Measurements from ENCODE around the gene MMUT.

Gene MMUT

GRCh38 chr6:49457771-49458170 lies 5.3 kb downstream of the MMUT start:
- H3K36me3 ChIP-seq (ENCODE audit: low read length), result peaks cover 21% of the 10 kb centered on the region; the same call in 1 of the 2 replicates
- no peaks in the 10 kb centered on the region for H3F3A ChIP-seq (ENCODE audit: insufficient read depth)

GRCh38 chr6:49454787-49455709 lies 8.0 kb downstream of the MMUT start:
- H4K20me1 ChIP-seq (ENCODE audit: low read depth, low read length), result no peaks in the 10 kb centered on the region
- peaks cover 35% of the 10 kb centered on the region; the same call in 1 of the 2 replicates for H3K36me3 ChIP-seq (ENCODE audit: low read length)
- no peak overlapping the region for H2AFZ ChIP-seq (ENCODE audit: low read depth, low read length, severe bottlenecking)
- no peaks in the 10 kb centered on the region for H3K79me2 ChIP-seq (ENCODE audit: insufficient read depth, low read length)
- H3K9ac ChIP-seq (ENCODE audit: low read length), result no peak overlapping the region
- H3K9me3 ChIP-seq (ENCODE audit: insufficient read depth, low read length), result no peaks in the 10 kb centered on the region
- TF ChIP-seq EZH2phosphoT487 (conservative IDR thresholded peaks at IDR 0.05; ENCODE audit: low read length), result no peak
- TF ChIP-seq CTCF (IDR thresholded peaks at IDR 0.05; ENCODE audit: insufficient read depth, low read length, poor library complexity, severe bottlenecking), result no peak
- no peak overlapping the region for H3K4me3 ChIP-seq (ENCODE audit: insufficient read depth, low read length, poor library complexity, severe bottlenecking)
- no peak overlapping the region for H3K27ac ChIP-seq (ENCODE audit: low read depth, low read length)
- H3K9me2 ChIP-seq (replicated peaks; ENCODE audit: insufficient read depth, low read length), result no peaks in the 10 kb centered on the region
- no peak overlapping the region for H3K4me2 ChIP-seq (ENCODE audit: low read depth, low read length, poor library complexity, severe bottlenecking)
- no peaks in the 10 kb centered on the region for H3F3A ChIP-seq (ENCODE audit: insufficient read depth)
- H3K27me3 ChIP-seq (ENCODE audit: low read length), result no peaks in the 10 kb centered on the region

More at GRCh38 chr6:49457771-49458170, 5.3 kb downstream of the MMUT start:
- Histone ChIP-seq H3K27ac (ENCODE audit: low read depth, low read length) (no peak overlapping the region), H3K79me2 (ENCODE audit: insufficient read depth, low read length) (peaks cover 23% of the 10 kb centered on the region), H3K27me3 (ENCODE audit: low read length) (no peaks in the 10 kb centered on the region), H3K9ac (ENCODE audit: low read length) (no peak overlapping the region), H3K9me3 (ENCODE audit: insufficient read depth, low read length) (no peaks in the 10 kb centered on the region), H3K4me2 (ENCODE audit: low read depth, low read length, poor library complexity, severe bottlenecking) (no peak overlapping the region), H3K9me2 (replicated peaks; ENCODE audit: insufficient read depth, low read length) (no peaks in the 10 kb centered on the region), H4K20me1 (ENCODE audit: low read depth, low read length) (no peaks in the 10 kb centered on the region), H2AFZ (ENCODE audit: low read depth, low read length, severe bottlenecking) (no peak overlapping the region), H3K4me3 (ENCODE audit: insufficient read depth, low read length, poor library complexity, severe bottlenecking) (no peak overlapping the region)
- TF ChIP-seq EZH2phosphoT487 (conservative IDR thresholded peaks at IDR 0.05; ENCODE audit: low read length) (no peak), CTCF (IDR thresholded peaks at IDR 0.05; ENCODE audit: insufficient read depth, low read length, poor library complexity, severe bottlenecking) (no peak)

DNA sequence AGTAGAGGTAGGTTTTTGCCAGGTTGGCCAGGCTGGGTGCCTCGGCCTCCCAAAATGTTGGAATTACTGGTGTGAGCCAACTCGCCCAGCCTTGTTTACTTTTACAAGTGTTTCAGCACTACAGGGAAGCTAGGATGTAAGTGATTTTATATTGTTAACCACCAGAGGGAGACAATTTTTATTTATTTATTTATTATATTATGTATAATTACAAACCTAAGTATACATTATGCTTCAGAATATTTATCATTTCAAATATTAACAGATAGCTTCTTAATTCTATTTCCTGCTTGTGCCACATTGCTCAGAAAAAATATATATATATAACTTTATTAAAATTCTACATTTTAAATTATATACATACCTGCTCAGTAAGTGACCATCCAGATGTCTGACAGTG lies 9.8 kb downstream of the MMUT start:
- Histone ChIP-seq H3K36me3 (ENCODE audit: low read length) (peaks cover 43% of the 10 kb centered on the region; the same call in 1 of the 2 replicates), H3K4me2 (ENCODE audit: low read depth, low read length, poor library complexity, severe bottlenecking) (no peak overlapping the region), H3K9me3 (ENCODE audit: insufficient read depth, low read length) (no peaks in the 10 kb centered on the region)

More for the DNA sequence above, 9.8 kb downstream of the MMUT start:
- Histone ChIP-seq H3K27me3 (ENCODE audit: low read length) (no peaks in the 10 kb centered on the region), H3K4me3 (ENCODE audit: insufficient read depth, low read length, poor library complexity, severe bottlenecking) (no peak overlapping the region), H3K79me2 (ENCODE audit: insufficient read depth, low read length) (no peaks in the 10 kb centered on the region), H4K20me1 (ENCODE audit: low read depth, low read length) (no peaks in the 10 kb centered on the region), H3K27ac (ENCODE audit: low read depth, low read length) (no peak overlapping the region), H3K9me2 (replicated peaks; ENCODE audit: insufficient read depth, low read length) (no peaks in the 10 kb centered on the region), H3K9ac (ENCODE audit: low read length) (no peak overlapping the region), H3F3A (ENCODE audit: insufficient read depth) (no peaks in the 10 kb centered on the region), H2AFZ (ENCODE audit: low read depth, low read length, severe bottlenecking) (no peak overlapping the region)
- TF ChIP-seq EZH2phosphoT487 (conservative IDR thresholded peaks at IDR 0.05; ENCODE audit: low read length), result no peak
- peak; percentile 51 for TF ChIP-seq CTCF (IDR thresholded peaks at IDR 0.05; ENCODE audit: insufficient read depth, low read length, poor library complexity, severe bottlenecking)
